ENCODE data around the gene FAF1. TPM values are rescaled to one million over a fixed set of nuclear protein-coding genes. Genes with fewer than 3 reads are reported as not detected.
"Not testable (repeated sequence)": the region's sequence is repeated elsewhere in the genome, so short reads cannot be mapped to it uniquely, and the experiment has no call there.

FAF1 gene
- total RNA-seq, 1 experiment from 2014 or later: 114 TPM

GRCh38 chr1:50968158-50968820 is 8.2 kb upstream of the FAF1 start:
- in situ Hi-C loops (cut with HindIII; ENCODE audit: low sequenced_read_pairs): no loop called here
- DNase-seq (ENCODE audit: low spot score): peak; percentile 84

- DNase-seq (ENCODE audit: low spot score): no peak
- in situ Hi-C loops (cut with HindIII; ENCODE audit: low sequenced_read_pairs): no loop called here
Observed at GRCh38 chr1:50967416-50968157, 7.5 kb upstream of the FAF1 start.

GRCh38 chr1:50966991-50967390 is 6.9 kb upstream of the FAF1 start:
- in situ Hi-C loops (cut with HindIII; ENCODE audit: low sequenced_read_pairs): no loop called here

GRCh38 chr1:50964863-50965262 is 4.8 kb upstream of the FAF1 start:
- in situ Hi-C loops (cut with HindIII; ENCODE audit: low sequenced_read_pairs): no loop called here
- DNase-seq (ENCODE audit: low spot score): no peak

More at GRCh38 chr1:50966991-50967390, 6.9 kb upstream of the FAF1 start:
- no peak for DNase-seq (ENCODE audit: low spot score)

- in situ Hi-C loops (cut with HindIII; ENCODE audit: low sequenced_read_pairs): no loop called here
- peak; percentile 48 for DNase-seq (ENCODE audit: low spot score)
Observed at GRCh38 chr1:50959303-50959912, 659 bp downstream of the FAF1 start.

GRCh38 chr1:50955116-50955515 is 5.0 kb downstream of the FAF1 start:
- no peak for DNase-seq (ENCODE audit: low spot score)
- in situ Hi-C loops (cut with HindIII; ENCODE audit: low sequenced_read_pairs): no loop called here

- in situ Hi-C loops (cut with HindIII; ENCODE audit: low sequenced_read_pairs); DNase-seq (ENCODE audit: low spot score): not testable (repeated sequence)
Observed at GRCh38 chr1:50952566-50952965, 7.5 kb downstream of the FAF1 start.

GRCh38 chr1:50950396-50950795 is 9.7 kb downstream of the FAF1 start:
- in situ Hi-C loops (cut with HindIII; ENCODE audit: low sequenced_read_pairs): no loop called here
- no peak for DNase-seq (ENCODE audit: low spot score)

- in situ Hi-C loops (cut with HindIII; ENCODE audit: low sequenced_read_pairs): no loop called here
- no peak for DNase-seq (ENCODE audit: low spot score)
Observed at GRCh38 chr1:50949286-50949982, 10.6 kb downstream of the FAF1 start.

- DNase-seq (ENCODE audit: low spot score): no peak
- in situ Hi-C loops (cut with HindIII; ENCODE audit: low sequenced_read_pairs): no loop called here
Observed at GRCh38 chr1:50942334-50942733, 17.7 kb downstream of the FAF1 start.

GRCh38 chr1:50940291-50940690 is 19.8 kb downstream of the FAF1 start:
- in situ Hi-C loops (cut with HindIII; ENCODE audit: low sequenced_read_pairs): no loop called here

GRCh38 chr1:50936321-50936720 is 23.7 kb downstream of the FAF1 start:
- in situ Hi-C loops (cut with HindIII; ENCODE audit: low sequenced_read_pairs): no loop called here

More at GRCh38 chr1:50940291-50940690, 19.8 kb downstream of the FAF1 start:
- DNase-seq (ENCODE audit: low spot score): no peak

GRCh38 chr1:50935276-50935675 is 24.8 kb downstream of the FAF1 start:
- DNase-seq (ENCODE audit: low spot score); in situ Hi-C loops (cut with HindIII; ENCODE audit: low sequenced_read_pairs): not testable (repeated sequence)

More at GRCh38 chr1:50936321-50936720, 23.7 kb downstream of the FAF1 start:
- no peak for DNase-seq (ENCODE audit: low spot score)

- in situ Hi-C loops (cut with HindIII; ENCODE audit: low sequenced_read_pairs): no loop called here
- DNase-seq (ENCODE audit: low spot score): no peak
Observed at GRCh38 chr1:50934838-50935237, 25.2 kb downstream of the FAF1 start.

- in situ Hi-C loops (cut with HindIII; ENCODE audit: low sequenced_read_pairs); DNase-seq (ENCODE audit: low spot score): not testable (repeated sequence)
Observed at GRCh38 chr1:50933770-50934169, 26.3 kb downstream of the FAF1 start.

GRCh38 chr1:50932043-50932442 is 28.0 kb downstream of the FAF1 start:
- DNase-seq (ENCODE audit: low spot score); in situ Hi-C loops (cut with HindIII; ENCODE audit: low sequenced_read_pairs): not testable (repeated sequence)

- no peak for DNase-seq (ENCODE audit: low spot score)
- in situ Hi-C loops (cut with HindIII; ENCODE audit: low sequenced_read_pairs): no loop called here
Observed at GRCh38 chr1:50930965-50931737, 28.9 kb downstream of the FAF1 start.

GRCh38 chr1:50930193-50930592 is 29.9 kb downstream of the FAF1 start:
- in situ Hi-C loops (cut with HindIII; ENCODE audit: low sequenced_read_pairs): no loop called here
- no peak for DNase-seq (ENCODE audit: low spot score)
